SJSA1 (cell line): ENCODE data around the gene CAPN9. TPM values are rescaled to one million over a fixed set of nuclear protein-coding genes. Genes with fewer than 3 reads are reported as not detected.
A peak's percentile ranks its signal among the peaks of the same experiment; 100 is the strongest.

Experiments used
- DNase-seq, 2 experiments: peaks; one replicate each; pipeline ENCODE4 v3.0.0-alpha.2; 2015 to 2020; ENCODE audit warnings: low spot score in 2 of 2, low read depth in 1 of 2
- H3K27ac ChIP-seq: fragments of 250-450 bp; sonication (Bioruptor Pico); 2 replicates; pipeline ENCODE4 v1.5.1; 2020; ENCODE audit warnings: mild to moderate bottlenecking, moderate library complexity
- H3K27me3 ChIP-seq: fragments of 250-450 bp; sonication (Bioruptor Pico); replicated peaks from 2 replicates; pipeline ENCODE4 v1.5.1; 2020; ENCODE audit warnings: mild to moderate bottlenecking, moderate library complexity
- H3K36me3 ChIP-seq: fragments of 250-450 bp; sonication (Bioruptor Pico); 2 replicates; pipeline ENCODE4 v1.5.1; 2020; ENCODE audit warnings: mild to moderate bottlenecking
- H3K4me1 ChIP-seq: fragments of 250-450 bp; sonication (Bioruptor Pico); replicated peaks from 2 replicates; pipeline ENCODE4 v1.6.1; 2021; ENCODE audit warnings: mild to moderate bottlenecking
- H3K4me3 ChIP-seq: fragments of 250-450 bp; sonication (Bioruptor Pico); 2 replicates; pipeline ENCODE4 v1.5.1; 2020; ENCODE audit warnings: mild to moderate bottlenecking
- H3K9me3 ChIP-seq: fragments of 250-450 bp; sonication (Bioruptor Pico); replicated peaks from 2 replicates; pipeline ENCODE4 v1.5.1; 2020; ENCODE audit warnings: mild to moderate bottlenecking
- total RNA-seq: library from RNA; depleted of rRNA; stranded (reverse); fragments of >200 nt; shearing (Covaris generic); gene quantifications from 2 replicates; pipeline ENCODE4 v1.2.3, GENCODE V29; 2014; rRNA removed

CAPN9 gene
- total RNA-seq, 1 experiment from 2014 or later: not detected

DNA sequence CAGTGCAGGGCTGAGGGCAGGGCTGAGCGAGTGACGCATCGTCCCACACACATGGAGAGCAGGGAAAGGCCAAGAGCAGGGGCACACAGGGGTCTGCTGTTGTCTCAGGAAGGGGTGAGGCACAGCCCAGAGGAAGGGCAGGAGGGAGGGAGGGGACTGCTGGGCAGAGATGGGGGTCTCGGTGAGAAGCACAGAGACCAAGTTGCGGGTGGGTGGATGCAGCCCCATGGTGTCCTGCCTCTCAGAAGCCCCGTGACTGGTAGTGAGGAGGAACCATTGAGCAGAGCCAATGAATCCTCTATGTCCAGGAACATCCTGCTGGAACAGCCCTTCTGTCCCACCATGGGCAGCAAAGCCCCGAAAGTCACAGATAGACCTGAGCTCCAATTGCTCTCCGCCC is 103.4 kb downstream of the CAPN9 start:
- Histone ChIP-seq H3K9me3 (no peaks in the 10 kb centered on the region), H3K36me3 (peaks cover 69% of the 10 kb centered on the region), H3K27ac (peak overlapping the region; percentile 92), H3K4me3 (no peak overlapping the region), H3K27me3 (no peaks in the 10 kb centered on the region), H3K4me1 (peaks cover 67% of the 10 kb centered on the region)
- no peak for DNase-seq

DNA sequence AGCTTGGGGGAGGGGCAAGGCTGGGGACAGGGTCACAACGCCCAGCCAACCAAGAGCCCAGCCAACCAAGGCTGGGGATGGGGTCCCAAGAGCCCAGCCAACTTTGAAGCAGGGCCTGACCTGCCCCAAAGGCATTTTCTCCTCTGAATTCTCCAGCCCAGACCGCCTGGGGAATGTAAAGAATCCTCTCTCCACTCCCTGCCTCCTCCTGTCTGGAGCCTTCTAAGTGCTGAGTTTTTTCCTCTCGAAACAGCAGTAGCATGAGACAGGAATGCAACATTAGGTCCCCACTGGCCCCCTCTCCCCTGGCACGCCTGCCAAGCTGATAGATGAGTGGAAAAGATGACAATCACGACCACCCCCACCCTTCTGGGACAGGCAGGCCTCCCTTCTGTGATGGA is 104.1 kb downstream of the CAPN9 start:
- peak; percentile 83 to 86 for DNase-seq
- no peaks in the 10 kb centered on the region for H3K9me3 ChIP-seq
- H3K27ac ChIP-seq: peak overlapping the region; percentile 92
- no peaks in the 10 kb centered on the region for H3K27me3 ChIP-seq
- peaks cover 69% of the 10 kb centered on the region for H3K4me1 ChIP-seq
- H3K36me3 ChIP-seq: peaks cover 64% of the 10 kb centered on the region
- H3K4me3 ChIP-seq: no peak overlapping the region

Other genes with a start within 250 kb of the CAPN9 start
- 20.8 and 26.7 TPM in 2 replicates for gene COG2, start 104.9 kb upstream of the CAPN9 start, total RNA-seq
- gene AGT, start 33.3 kb upstream of the CAPN9 start, total RNA-seq: not detected in 2 replicates
- 94.1 and 156 TPM in 2 replicates for gene C1orf198, start 121.1 kb downstream of the CAPN9 start, total RNA-seq
- gene TTC13, start 231.5 kb downstream of the CAPN9 start, total RNA-seq: 8.5 and 9.9 TPM in 2 replicates
- 23.6 and 33.1 TPM in 2 replicates for gene ARV1, start 231.7 kb downstream of the CAPN9 start, total RNA-seq